Measurements from ENCODE around the gene TMEM54. TPM values are rescaled to one million over a fixed set of nuclear protein-coding genes. Genes with fewer than 3 reads are reported as not detected.
A peak's percentile ranks its signal among the peaks of the same experiment; 100 is the strongest.

TMEM54 gene
- total and polyA plus RNA-seq, 10 of the 15 experiments (the other 5 are each of a cell fraction or from before 2014, with no cell fraction given), result 0.07 to 0.94 (median 0.56) TPM; not detected in 1

GRCh38 chr1:32901823-32902534 lies 790 bp upstream of the TMEM54 start:
- no TSS peak for BruUV-seq (replicated peaks)
- 70% methylated on average over 21 of the region's 24 CpGs for WGBS (ENCODE audit: insufficient coverage, insufficient replicate concordance, low lambda C conversion rate, missing lambda C conversion rate)
- H4K20me1 ChIP-seq (ENCODE audit: control insufficient read depth, insufficient read depth), result no peaks in the 10 kb centered on the region
- POLR2A ChIA-PET, result no interaction called here
- H3K36me3 ChIP-seq (ENCODE audit: control insufficient read depth in 2 of 2, insufficient read depth in 2 of 2, low read length in 1 of 2), result no peaks in the 10 kb centered on the region
- H3K4me3 ChIP-seq, result no peak overlapping the region; the same call in 1 of the 2 replicates
- H3K9ac ChIP-seq (ENCODE audit: control insufficient read depth, insufficient read depth, low read length), result no peak overlapping the region
- TF ChIP-seq MYC (IDR thresholded peaks at IDR 0.05; ENCODE audit: insufficient read depth, insufficient read length, insufficient replicate concordance, low read length, severe bottlenecking) (no peak), FOXK2 (IDR thresholded peaks at IDR 0.05) (no peak), IRF4 (IDR thresholded peaks at IDR 0.05; ENCODE audit: low read depth, low read length) (no peak)
- TF ChIP-seq, protein P1, sequence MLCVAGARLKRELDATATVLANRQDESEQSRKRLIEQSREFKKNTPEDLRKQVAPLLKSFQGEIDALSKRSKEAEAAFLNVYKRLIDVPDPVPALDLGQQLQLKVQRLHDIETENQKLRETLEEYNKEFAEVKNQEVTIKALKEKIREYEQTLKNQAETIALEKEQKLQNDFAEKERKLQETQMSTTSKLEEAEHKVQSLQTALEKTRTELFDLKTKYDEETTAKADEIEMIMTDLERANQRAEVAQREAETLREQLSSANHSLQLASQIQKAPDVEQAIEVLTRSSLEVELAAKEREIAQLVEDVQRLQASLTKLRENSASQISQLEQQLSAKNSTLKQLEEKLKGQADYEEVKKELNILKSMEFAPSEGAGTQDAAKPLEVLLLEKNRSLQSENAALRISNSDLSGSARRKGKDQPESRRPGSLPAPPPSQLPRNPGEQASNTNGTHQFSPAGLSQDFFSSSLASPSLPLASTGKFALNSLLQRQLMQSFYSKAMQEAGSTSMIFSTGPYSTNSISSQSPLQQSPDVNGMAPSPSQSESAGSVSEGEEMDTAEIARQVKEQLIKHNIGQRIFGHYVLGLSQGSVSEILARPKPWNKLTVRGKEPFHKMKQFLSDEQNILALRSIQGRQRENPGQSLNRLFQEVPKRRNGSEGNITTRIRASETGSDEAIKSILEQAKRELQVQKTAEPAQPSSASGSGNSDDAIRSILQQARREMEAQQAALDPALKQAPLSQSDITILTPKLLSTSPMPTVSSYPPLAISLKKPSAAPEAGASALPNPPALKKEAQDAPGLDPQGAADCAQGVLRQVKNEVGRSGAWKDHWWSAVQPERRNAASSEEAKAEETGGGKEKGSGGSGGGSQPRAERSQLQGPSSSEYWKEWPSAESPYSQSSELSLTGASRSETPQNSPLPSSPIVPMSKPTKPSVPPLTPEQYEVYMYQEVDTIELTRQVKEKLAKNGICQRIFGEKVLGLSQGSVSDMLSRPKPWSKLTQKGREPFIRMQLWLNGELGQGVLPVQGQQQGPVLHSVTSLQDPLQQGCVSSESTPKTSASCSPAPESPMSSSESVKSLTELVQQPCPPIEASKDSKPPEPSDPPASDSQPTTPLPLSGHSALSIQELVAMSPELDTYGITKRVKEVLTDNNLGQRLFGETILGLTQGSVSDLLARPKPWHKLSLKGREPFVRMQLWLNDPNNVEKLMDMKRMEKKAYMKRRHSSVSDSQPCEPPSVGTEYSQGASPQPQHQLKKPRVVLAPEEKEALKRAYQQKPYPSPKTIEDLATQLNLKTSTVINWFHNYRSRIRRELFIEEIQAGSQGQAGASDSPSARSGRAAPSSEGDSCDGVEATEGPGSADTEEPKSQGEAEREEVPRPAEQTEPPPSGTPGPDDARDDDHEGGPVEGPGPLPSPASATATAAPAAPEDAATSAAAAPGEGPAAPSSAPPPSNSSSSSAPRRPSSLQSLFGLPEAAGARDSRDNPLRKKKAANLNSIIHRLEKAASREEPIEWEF (IDR thresholded peaks at IDR 0.05; ENCODE audit: insufficient replicate concordance, low read depth, low read length), result no peak
- H3K79me2 ChIP-seq (ENCODE audit: control insufficient read depth, insufficient read depth, low read length), result no peaks in the 10 kb centered on the region
- DNase-seq (ENCODE audit: low read depth, low spot score) (no peak), FAIRE-seq (no peak), ATAC-seq (no peak)
- CTCF ChIA-PET, result interaction anchor here (1.7 kb wide), 1 partner anchor 10 kb away, joined by 4 read pairs; no protein-coding TSS in a partner anchor
- H3K4me2 ChIP-seq (ENCODE audit: control insufficient read depth, insufficient read depth), result peak overlapping the region; percentile 60; the same call in 1 of the 2 replicates
- intact Hi-C loops (cut with micrococcal nuclease; ENCODE audit: unreplicated experiment), result no loop called here
- SMC1A ChIA-PET (ENCODE audit: uncharacterized antibody, unreplicated experiment), result no interaction called here
- H3K27me3 ChIP-seq (replicated peaks in 1 of 2; ENCODE audit: control insufficient read depth in 2 of 2, insufficient read depth in 2 of 2, low read length in 1 of 2), result peaks cover 2 to 7% of the 10 kb centered on the region in 2 experiments
- RAD21 ChIA-PET (ENCODE audit: unreplicated experiment), result interaction anchor here (0.5 kb wide), 1 partner anchor 381 kb away, joined by 3 read pairs; no protein-coding TSS in a partner anchor
- in situ Hi-C loops (cut with MboI), result no loop called here
- H2AFZ ChIP-seq (ENCODE audit: control insufficient read depth, low read depth, low read length), result no peak overlapping the region; the same call in 1 of the 2 replicates
- H3K4me1 ChIP-seq (ENCODE audit: control insufficient read depth, insufficient read depth, low read length), result no peaks in the 10 kb centered on the region
- H3K27ac ChIP-seq (ENCODE audit: control insufficient read depth, insufficient read depth), result no peak overlapping the region
- no peaks in the 10 kb centered on the region for H3K9me3 ChIP-seq (replicated peaks; ENCODE audit: control insufficient read depth, insufficient read depth, low read length)

All from GM12878 (cell line).